Ovary (tissue), 9 donors: ENCODE measurements around the gene EPB41L3. TPM values are rescaled to one million over a fixed set of nuclear protein-coding genes. Genes with fewer than 3 reads are reported as not detected.

Experiments
- DNase-seq, 5 donors: peaks; one replicate each; pipeline ENCODE4 v3.0.0-alpha.2; 2019 to 2020
- H3K27ac ChIP-seq, 2 donors: fragments of 200-600 bp; one replicate each; pipeline versions ENCODE4 v1.5.1 to v1.8.0; 2019 to 2022
- H3K27me3 ChIP-seq: fragments of 200-600 bp; one replicate; pipeline ENCODE4 v1.8.0; 2022
- H3K36me3 ChIP-seq: fragments of 200-600 bp; sonication (generic); one replicate; pipeline ENCODE4 v1.5.1; 2019
- H3K4me1 ChIP-seq: one replicate; pipeline ENCODE4 v1.8.1; 2013; ENCODE audit warnings: mild to moderate bottlenecking, moderate library complexity; ENCODE audit not compliant: insufficient read depth
- H3K4me3 ChIP-seq: fragments of 200-600 bp; sonication (generic); one replicate; pipeline ENCODE4 v1.5.1; 2017
- H3K9me3 ChIP-seq, 2 donors: fragments of 200-600 bp in 1 of 2; sonication (generic) in 1 of 2; one replicate each; pipeline versions ENCODE4 v1.5.1 to v1.8.1; 2013 to 2019; ENCODE audit warnings: mild to moderate bottlenecking in 1 of 2, moderate library complexity in 1 of 2
- CTCF ChIP-seq, 3 donors: fragments of 450-650 bp in 2 of 3; fragments of 200-600 bp in 1 of 3; IDR thresholded peaks; one replicate each; pipeline versions ENCODE4 v1.5.1 to v1.8.0; 2016 to 2022; ENCODE audit warnings: antibody characterized with exemption in 3 of 3, mild to moderate bottlenecking in 1 of 3
- EP300 ChIP-seq: sonication (generic); formaldehyde crosslinking; IDR thresholded peaks from one replicate; pipeline ENCODE4 v1.6.1; 2017; ENCODE audit warnings: antibody characterized with exemption
- POLR2A ChIP-seq: fragments of 450-650 bp; IDR thresholded peaks from one replicate; pipeline ENCODE4 v1.6.1; 2017; ENCODE audit warnings: antibody characterized with exemption, mild to moderate bottlenecking, moderate library complexity
- WGBS, 3 donors: extraction: QIAGEN DNeasy Blood & Tissue Kit in 1 of 3; methylation state at CpG; one replicate each; pipeline versions ENCODE4 v1.1.5 to v1.1.7; 2013 to 2017; 5-methylcytosine and 5-hydroxymethylcytosine counted together
- intact Hi-C, 4 donors: fragments of 100-400 bp; cut with DNase I; formaldehyde crosslinking; loops; one replicate each; pipeline versions ENCODE4 v1.11.0 to v1.15.1; 2022 to 2023
- polyA plus RNA-seq, 2 donors: library from polyadenylated mRNA; stranded (reverse); fragments of 200-250 nt in 1 of 2; fragments of 350-450 nt in 1 of 2; fragmentation: Illumina TruSeq in 1 of 2; extraction: RNeasy Lipid Tissue Mini Kit (QIAGEN cat#74804) in 1 of 2; gene quantifications; one replicate each; pipeline ENCODE4 v1.2.3, GENCODE V29; 2013 to 2014
- total RNA-seq, 7 donors: library from RNA; depleted of rRNA in 2 of 7; stranded (reverse); fragments of >200 nt in 2 of 7; fragmentation: NEBNext Ultra II Directional in 3 of 7; extraction: Animal tissue kit (Norgen Biotek cat#: 25700) in 3 of 7; gene quantifications; one replicate each; pipeline versions ENCODE4 v1.1.0 to v1.2.4, GENCODE V29; 2016 to 2023
- donor health status: DM: no; HTN: no; CAD: no; lungs with moderate emphysema.
- donor health status: DM: no; HTN: no; CAD: no.
- donor health status: Bipolar disorder and iron deficiency.
- donor health status: DM: yes; HTN: yes; CAD: no.
- donor health status: DM: no; HTN: no; CAD: no.
- donor health status: DM: yes; HTN: yes; CAD: no.

The EPB41L3 gene
- total and polyA plus RNA-seq, 9 donors: 6.6 to 58.1 (median 29.5) TPM

GRCh38 chr18:5455674-5456073, 88.1 kb downstream of the EPB41L3 start:
- no peaks in the 10 kb centered on the region for H3K9me3 ChIP-seq
- no peaks in the 10 kb centered on the region for H3K4me1 ChIP-seq
- no peaks in the 10 kb centered on the region for H3K36me3 ChIP-seq
- no peak for DNase-seq
- no peaks in the 10 kb centered on the region for H3K27me3 ChIP-seq
- no peak overlapping the region for H3K27ac ChIP-seq
- intact Hi-C loops: no loop called here
- WGBS, 3 donors: 87 to 90% (median 89%) methylated on average over 7 of the region's 7 CpGs
- TF ChIP-seq EP300 (no peak), POLR2A (no peak), CTCF (IDR thresholded peaks at IDR 0.05) (no peak)
- H3K4me3 ChIP-seq: no peak overlapping the region

- Histone ChIP-seq H3K36me3 (no peaks in the 10 kb centered on the region), H3K27ac (no peak overlapping the region), H3K9me3 (no peaks in the 10 kb centered on the region), H3K27me3 (no peaks in the 10 kb centered on the region), H3K4me3 (no peak overlapping the region), H3K4me1 (no peaks in the 10 kb centered on the region)
- DNase-seq: no peak
- intact Hi-C loops: no loop called here
- TF ChIP-seq POLR2A: no peak
- TF ChIP-seq CTCF (IDR thresholded peaks at IDR 0.05): no peak
- TF ChIP-seq EP300: no peak
- 87 to 93% (median 91%) methylated on average over 2 of the region's 2 CpGs for WGBS, 3 donors
These were observed 90.8 kb downstream of the EPB41L3 start for GRCh38 chr18:5452943-5453443.

DNA sequence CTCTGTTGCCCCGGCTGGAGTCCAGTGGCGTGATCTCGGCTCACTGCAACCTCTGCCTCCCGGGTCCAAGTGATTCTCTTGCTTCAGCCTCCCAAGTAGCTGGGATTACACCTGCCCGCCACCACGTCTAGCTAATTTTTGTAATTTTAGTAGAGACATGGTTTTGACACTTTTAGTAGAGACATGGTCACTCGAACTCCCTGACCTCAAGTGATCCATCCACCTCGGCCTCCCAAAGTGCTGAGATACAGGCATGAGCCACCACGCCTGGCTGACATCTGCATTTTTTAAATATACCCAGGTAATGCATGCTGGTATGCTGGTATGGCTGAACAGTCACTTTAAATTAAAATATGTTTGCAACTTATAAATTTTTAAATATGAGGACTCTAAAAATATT, 91.9 kb downstream of the EPB41L3 start:
- no peak for DNase-seq
- TF ChIP-seq POLR2A (no peak), CTCF (IDR thresholded peaks at IDR 0.05) (no peak), EP300 (no peak)
- Histone ChIP-seq H3K4me1 (no peaks in the 10 kb centered on the region), H3K27ac (no peak overlapping the region), H3K9me3 (no peaks in the 10 kb centered on the region), H3K36me3 (no peaks in the 10 kb centered on the region), H3K4me3 (no peak overlapping the region), H3K27me3 (no peaks in the 10 kb centered on the region)
- intact Hi-C loops: no loop called here
- WGBS, 3 donors: 93 to 95% (median 93%) methylated on average over 9 of the region's 9 CpGs

GRCh38 chr18:5451150-5451549, 92.6 kb downstream of the EPB41L3 start:
- TF ChIP-seq CTCF (IDR thresholded peaks at IDR 0.05): no peak
- no peak for TF ChIP-seq EP300
- TF ChIP-seq POLR2A: no peak
- no peak overlapping the region for H3K27ac ChIP-seq
- H3K4me3 ChIP-seq: no peak overlapping the region
- intact Hi-C loops: no loop called here
- no peaks in the 10 kb centered on the region for H3K27me3 ChIP-seq
- H3K4me1 ChIP-seq: no peaks in the 10 kb centered on the region
- H3K36me3 ChIP-seq: no peaks in the 10 kb centered on the region
- H3K9me3 ChIP-seq: no peaks in the 10 kb centered on the region
- DNase-seq: no peak
